HG02885 (cell line): ENCODE results near the gene MRM3.
"Not testable (repeated sequence)": the region's sequence is repeated elsewhere in the genome, so short reads cannot be mapped to it uniquely, and the experiment has no call there.

Experiments
- ATAC-seq: cut with Tn5 transposase; IDR thresholded peaks from one replicate; pipeline ENCODE4 v1.9.1; 2021; ENCODE audit warnings: mild to moderate bottlenecking; ENCODE audit not compliant: unreplicated experiment, poor library complexity

Gene MRM3

DNA sequence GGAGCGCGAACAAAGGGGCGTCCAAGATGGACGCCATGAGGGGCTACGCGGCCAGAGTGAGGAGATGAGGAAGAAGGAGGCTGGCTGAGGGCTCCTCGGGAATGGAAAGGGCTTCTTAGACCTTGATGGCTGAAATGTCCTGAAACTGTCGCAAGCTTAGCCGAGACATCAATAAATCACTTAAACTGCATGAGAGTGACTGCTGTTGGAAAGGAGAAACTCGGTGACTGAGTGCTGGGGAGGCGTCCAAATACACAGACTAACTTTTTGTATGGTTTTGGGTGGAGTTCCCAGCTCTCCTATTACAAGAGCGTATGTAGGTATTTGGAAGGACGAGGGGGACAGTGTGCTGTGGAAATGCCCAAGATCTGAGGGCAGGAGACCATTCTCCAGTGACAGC, 28.7 kb upstream of the MRM3 start:
- no peak for ATAC-seq

DNA sequence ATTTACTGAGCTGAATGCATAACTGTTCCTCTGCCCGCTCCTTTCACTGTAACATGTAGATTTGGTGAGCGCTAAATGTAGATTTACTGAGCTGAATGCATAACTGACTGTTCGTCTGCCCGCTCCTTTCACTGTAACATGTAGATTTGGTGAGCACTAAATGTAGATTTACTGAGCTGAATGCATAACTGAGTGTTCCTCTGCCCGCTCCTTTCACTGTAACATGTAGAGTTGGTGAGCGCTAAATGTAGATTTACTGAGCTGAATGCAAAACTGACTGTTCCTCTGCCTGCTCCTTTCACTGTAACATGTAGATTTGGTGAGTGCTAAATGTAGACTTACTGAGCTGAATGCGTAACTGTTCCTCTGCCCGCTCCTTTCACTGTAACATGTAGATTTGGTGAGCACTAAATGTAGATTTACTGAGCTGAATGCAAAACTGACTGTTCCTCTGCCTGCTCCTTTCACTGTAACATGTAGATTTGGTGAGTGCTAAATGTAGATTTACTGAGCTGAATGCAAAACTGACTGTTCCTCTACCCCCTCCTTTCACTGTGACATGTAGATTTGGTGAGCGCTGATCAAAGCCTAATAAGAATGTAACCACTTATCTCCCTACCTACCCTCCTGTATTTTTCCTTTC, 26.7 kb upstream of the MRM3 start:
- ATAC-seq, result not testable (repeated sequence)

DNA sequence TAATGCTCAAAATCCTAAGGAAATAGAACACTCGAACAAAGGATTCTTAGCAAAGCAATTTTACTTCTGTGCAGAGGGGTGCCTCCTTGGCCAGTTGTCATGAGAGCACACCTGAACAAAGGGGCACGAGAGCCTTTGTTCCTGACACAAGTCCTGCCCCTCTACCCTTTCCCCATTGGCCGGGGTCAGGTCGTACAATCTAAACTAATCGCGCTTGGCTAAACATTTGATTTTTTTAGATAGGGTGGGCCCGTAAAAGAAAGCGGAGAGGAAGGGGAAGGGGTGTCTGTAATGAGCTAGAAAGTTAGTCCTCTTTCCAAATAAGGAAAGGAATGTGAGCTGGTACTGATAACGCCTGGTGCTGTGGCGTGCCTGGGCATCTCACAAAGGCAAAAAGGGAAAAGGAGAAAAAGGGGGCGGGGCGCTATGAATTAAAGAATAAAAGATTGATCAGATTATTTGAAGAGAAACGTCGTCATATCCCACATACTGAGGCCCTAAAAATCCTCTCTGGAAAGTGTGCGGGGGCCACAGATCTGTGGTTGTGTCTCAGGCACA, 26.1 kb upstream of the MRM3 start:
- not testable (repeated sequence) for ATAC-seq

DNA sequence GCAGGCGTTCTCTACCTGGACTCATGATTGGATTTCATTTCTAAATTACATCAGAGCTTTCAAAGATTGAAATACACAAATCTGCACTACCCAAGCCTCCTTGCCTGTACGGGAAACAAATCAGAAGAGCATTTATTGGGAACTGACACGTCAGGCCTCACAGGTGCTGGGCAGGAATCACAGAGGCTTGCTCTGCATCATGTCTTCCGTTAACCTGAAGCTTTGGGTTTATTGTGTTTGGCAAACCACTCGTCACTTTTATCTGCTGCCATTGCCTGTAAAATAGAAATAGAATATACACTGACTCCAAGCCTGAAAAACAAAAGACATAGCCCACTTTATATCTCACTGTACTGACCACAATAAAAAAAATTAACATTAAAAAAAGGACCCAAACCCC, 22.2 kb upstream of the MRM3 start:
- ATAC-seq, result no peak

DNA sequence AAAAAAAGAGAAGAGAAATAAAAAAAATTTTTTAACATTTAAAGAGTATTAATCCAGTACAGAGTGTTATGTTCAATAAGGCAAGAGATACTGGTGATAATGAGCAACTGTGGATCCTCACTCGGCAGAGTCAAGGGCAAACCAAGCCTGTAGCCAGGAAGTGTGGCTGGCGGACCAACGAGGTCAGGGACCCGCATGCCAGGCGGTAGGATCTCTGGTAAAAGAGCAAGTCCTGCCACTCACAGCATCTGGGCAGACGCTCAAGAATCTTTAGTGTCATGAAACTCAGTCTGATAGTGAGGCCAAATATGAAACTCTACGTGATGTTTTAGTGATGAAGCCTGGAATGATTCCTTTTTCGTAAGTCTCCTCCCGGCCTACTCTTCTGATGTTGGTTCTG, 21.8 kb upstream of the MRM3 start:
- no peak for ATAC-seq

DNA sequence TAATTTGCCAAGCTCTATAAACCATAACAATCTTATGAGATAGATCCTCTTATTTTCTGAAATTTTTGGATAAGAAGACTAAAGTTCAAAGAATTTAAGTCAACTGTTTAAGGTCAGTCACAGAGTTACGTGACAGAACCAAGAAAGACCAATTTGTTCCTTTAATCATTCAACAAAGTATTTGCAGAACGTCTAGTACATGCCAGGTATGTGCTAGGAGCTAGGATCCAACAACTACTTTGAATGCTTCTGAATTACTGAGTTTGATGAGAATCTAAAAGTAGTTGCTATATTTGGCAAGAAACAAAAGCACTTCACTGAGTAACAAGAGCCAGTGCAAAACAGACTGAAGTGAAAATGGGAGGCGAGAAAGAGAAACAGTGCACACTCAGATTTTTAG, 15.1 kb upstream of the MRM3 start:
- no peak for ATAC-seq

DNA sequence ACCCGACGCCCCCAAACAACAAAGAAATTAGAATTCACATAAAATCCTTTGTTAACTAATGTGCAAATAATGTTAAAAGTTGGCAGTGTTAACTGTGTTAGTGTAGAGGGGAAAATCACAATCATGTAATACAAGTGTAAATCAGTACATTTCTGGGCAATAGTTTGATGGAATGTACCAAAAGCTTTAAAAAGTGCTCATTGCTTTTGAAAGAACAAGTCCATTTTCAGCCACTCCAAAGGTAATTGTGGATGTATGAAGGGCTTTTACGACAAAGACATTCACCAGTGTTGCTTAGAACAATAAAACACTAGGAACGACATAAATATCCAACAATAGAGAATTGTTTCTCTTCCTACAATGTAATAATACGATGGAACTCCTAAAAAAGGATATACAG, 9.1 kb upstream of the MRM3 start:
- no peak for ATAC-seq

DNA sequence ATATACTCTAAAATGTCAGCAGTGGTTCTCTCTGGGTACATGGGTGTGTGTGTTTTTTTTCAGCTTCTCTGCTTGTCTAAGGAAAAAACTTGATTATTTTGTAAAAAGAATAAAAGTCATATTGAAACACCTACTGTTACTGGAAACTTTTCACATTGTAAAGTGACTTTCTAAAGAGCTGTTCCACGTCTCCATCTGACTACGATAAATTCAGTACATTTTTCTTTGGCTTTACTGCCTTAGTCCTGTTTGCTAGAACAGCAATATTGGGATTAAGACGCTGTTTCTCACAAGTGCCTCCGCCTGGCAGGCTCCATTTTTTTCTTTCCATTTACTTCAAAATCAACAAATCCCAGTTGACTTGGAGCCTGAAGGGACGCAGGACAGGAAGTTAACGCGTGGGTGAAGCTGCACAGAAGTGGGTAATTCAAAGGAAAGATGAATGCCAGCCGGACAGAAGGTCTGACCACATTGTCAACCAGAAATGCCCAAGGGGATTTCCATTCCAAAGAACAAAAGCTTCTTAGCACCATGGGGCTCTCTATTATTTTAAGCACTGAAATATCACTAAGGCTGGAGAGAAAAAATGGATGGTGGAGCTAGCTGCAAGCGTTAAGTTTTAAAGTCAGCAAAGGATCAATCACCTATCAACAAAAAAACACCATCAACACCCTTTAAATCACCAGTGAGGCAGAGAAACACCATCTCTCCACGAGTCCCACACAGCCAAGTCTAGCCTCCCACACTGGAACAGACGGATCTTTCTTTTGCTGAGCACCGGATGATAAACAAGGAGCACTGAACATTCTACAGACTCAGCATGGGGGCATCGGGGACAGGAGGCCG, 8.5 kb upstream of the MRM3 start:
- ATAC-seq, result no peak

DNA sequence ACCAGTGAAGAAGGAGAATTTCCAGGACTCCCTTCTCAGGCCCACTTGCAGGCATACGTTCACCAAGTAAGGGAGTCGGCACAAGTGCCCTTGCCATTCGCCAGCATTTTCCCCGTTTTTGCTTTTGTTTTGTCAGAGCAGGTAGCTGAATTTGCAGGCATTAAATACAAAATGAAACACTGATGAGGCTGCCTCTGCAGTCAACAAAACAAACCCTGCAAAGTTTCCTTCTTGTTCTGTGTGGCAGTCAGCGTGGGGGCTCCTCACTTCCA, 7.9 kb upstream of the MRM3 start:
- no peak for ATAC-seq

DNA sequence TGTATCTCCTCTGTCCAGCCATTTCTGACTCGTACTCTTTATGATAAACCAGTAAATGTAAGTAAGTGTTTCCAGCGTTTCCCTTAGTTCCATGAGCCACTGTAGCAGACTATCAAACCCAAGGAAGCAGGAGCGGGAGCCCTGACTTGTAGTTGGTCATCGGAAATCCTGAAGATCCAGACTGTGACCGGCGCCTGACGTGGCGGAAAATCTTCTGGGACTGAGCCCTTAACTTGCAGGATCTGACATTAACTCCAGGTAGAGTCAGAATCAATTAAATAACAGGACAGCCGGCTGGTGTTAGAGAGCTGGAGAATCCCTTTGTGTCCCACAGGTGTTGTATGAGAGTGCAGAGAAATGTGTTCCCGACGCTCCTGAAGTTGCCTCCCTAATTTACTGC, 4.1 kb upstream of the MRM3 start:
- no peak for ATAC-seq

DNA sequence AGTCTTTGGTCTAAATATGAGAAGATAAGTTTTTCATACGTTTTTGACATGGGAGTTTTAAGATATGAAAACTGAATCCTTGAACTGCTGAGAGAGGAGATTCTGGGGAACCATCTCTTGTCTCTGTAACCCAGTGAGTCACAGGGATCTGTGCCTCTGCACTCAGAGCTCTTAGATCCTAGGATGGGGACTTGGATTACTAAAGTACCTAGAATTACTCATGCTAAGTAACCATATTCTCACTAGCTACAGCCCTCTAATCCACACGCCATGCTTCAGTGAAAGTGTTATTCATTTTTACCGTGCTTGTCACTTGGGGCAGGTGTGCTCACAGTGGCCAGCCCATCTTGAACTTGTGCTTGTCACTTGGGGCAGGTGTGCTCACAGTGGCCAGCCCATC, 2.0 kb downstream of the MRM3 start:
- no peak for ATAC-seq

DNA sequence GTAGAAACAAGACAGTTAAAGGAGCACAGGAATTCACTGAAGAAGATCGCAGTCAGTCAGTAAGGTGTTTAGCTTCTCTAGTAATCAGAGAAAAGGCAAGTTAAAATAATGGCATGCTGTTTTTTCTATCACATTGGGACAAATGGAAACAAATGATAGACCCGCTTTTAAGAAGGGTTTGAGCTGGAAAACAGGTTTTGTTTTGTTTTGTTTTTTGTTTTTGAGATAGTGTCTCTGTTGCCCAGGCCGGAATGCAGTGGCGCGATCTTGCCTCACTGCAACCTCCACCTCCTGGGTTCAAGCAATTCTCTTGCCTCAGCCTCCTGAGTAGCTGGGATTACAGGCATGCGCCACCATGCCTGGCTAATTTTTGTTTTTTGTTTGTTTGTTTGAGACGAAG, 3.7 kb downstream of the MRM3 start:
- not testable (repeated sequence) for ATAC-seq

DNA sequence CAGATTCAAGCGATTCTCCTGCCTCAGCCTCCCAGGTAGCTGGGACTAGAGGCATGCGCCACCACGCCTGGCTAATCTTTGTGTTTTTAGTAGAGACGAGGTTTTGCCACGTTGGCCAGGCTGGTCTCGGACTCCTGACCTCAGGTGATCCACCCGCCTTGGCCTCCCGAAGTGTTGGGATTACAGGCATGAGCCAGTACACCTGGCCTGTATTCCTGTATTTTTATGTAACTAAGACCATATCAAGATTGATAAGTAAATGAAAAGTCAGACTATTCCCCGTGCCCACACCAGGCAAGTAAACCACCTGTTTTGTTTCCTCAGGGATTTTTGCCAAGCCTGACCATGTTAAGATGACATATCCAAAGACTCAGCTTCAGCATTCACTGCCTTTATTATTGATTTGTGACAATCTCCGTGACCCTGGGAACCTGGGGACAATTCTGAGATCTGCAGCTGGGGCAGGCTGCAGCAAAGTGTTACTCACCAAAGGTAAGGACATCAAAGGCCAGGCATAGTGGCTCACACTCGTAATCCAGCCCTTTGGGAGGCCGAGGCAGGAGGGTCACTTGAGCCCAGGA, 5.6 kb downstream of the MRM3 start:
- ATAC-seq, result no peak

DNA sequence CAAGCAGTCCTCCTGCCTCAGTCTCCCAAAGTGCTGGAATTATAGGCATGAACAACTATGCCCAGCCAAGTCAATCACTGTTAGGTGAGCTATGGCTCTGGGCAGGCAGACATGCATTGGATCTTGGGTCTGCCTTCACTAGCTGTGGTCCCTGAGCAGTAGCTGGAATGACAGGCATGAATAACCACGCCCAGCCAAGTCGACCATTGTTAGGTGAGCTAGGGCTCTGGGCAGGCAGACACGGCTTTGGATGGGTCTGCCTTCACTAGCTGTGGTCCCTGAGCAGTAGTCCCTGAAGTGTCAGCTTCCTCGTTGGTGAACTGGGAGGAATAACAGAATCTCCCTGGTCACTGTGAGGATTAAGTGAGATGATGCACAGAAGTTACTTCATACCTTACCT, 6.4 kb downstream of the MRM3 start:
- ATAC-seq, result no peak

DNA sequence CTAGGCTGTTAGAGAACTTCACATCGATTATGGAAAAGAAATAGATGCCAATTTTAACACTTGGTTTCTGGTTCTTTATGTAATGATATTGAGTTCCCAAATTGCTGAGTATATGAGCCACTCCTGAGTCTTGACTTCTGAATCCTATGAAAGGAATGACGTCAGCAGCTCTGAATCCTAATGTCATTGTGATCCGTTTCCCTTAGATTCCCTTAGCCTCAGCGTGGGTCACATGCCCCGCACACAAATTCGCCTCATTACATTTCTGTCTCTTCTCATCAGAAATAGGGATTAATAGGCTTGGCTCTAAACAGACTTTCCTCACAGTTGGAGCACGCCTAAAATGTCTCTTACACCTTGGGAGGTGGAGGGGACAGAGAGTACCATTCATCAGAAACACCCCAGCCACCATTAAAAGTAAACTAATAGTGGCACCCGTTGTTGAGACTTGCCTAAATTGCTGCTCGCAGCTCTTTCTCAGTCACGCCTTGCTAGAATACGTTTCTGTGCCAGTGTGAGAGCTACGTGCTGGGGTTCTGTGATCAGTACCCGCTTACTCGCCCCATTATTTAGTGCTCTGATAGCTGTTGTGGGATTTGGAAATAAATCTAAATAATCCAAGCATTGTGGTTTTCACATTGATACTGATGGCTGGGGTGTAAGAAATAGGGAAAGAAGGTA, 7.1 kb downstream of the MRM3 start:
- no peak for ATAC-seq

DNA sequence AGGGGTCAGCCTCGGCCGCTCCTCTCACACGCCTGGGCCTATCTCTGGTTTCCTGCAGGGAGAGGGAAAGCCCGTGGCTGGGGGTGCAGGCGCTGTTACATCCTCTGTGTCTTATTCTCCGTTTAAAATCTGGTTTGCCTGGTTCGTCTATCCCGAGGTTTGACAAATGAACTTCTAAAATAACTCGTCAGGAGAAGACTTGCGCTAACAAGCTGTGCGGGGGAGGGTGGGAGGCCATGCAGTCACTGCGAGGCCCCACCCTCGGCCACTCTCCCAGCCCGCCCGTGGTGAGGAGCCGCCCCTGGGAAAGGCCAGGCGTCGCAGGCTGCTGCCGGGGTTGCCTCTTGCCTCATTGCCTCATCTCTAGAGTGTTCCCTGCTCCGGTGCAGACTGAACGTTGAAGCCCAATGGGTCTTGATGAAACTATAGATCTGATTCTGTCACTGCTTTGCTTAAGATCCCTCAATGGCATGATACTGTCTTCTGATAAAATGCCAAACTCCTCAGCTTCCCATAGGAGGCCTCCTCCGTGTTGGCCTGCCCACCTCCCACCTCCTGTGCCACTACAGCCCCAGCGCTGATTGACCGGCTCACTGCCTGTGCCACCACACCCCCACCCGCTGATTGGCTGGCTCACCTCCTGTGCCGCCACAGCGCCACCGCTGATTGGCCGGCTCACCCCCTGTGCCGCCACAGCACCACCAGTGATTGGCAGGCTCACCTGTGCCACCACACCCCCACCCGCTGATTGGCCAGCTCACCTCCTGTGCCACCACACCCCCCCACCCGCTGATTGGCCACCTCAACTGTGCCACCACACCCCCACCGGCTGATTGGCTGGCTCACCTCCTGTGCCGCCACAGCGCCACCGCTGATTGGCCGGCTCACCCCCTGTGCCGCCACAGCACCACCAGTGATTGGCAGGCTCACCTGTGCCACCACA, 8.0 kb downstream of the MRM3 start:
- ATAC-seq, result not testable (repeated sequence)

DNA sequence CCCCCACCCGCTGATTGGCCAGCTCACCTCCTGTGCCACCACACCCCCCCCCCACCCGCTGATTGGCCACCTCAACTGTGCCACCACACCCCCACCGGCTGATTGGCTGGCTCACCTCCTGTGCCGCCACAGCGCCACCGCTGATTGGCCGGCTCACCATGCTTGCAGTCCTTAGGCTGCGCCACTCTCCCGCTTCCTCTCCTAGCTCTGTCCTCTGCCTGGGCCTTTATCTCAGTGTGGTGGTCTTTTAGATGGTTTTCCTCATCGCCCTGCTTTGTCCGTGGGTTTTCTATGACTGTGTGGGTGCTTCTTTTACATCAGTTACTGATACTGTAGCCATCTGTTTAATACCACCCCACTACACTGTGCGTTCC, 8.7 kb downstream of the MRM3 start:
- not testable (repeated sequence) for ATAC-seq

DNA sequence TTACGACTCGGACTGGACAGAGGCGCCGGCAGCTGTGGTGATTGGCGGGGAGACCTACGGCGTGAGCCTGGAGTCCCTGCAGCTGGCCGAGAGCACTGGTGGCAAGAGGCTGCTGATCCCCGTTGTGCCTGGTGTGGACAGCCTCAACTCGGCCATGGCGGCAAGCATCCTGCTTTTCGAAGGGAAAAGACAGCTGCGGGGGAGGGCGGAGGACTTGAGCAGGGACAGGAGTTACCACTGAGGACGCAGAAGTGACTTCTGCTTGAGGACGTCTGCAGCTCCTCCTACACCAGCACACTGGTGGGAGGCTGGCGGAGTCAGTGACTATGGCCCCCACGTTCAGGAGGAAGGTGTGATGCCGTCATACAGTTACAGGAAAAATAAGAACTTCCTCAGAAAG, 9.7 kb downstream of the MRM3 start:
- no peak for ATAC-seq

DNA sequence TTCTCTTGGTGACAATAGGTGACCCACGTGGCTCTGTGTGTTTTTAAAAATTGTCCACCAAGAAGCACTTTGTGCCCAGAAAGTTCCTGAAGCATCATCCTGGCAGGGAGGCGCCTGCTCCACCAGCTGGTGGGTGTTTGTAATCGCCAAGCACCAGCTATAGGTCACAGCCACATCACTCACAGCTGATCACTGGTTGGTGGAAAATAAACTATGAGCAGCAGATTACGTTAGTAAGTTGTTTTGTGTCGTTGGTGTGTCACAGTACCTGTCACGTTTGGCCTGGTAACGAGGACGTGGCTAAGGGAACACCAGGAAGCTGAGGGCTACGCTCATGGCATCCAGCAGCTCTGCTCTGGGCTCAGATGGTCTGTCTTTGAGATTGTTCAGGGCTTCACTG, 10.1 kb downstream of the MRM3 start:
- no peak for ATAC-seq

DNA sequence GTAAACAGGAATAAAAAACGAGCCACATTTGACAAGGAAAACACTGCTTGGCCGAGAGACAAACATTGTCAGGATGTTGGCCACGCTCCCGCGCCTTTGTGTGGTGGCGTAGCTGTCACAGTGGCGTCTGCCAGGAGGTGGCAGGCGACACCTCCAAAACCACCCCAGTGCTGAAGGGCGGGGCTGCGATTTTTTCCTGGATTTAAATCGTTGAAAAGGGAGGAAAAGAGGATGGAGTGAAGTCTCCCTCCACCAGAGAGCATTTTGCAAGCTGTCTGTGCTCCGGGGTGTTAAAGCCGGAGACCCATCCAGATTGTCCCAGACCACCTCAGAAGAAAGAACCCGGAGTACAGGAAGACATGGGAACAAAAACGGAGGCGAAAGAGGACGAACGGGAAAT, 12.7 kb downstream of the MRM3 start:
- no peak for ATAC-seq
